HG02970 (cell line): Measurements from ENCODE around the gene JPT2.
"Not testable (repeated sequence)": the region's sequence is repeated elsewhere in the genome, so short reads cannot be mapped to it uniquely, and the experiment has no call there.

Source experiments
- ATAC-seq: cut with Tn5 transposase; IDR thresholded peaks from one replicate; pipeline ENCODE4 v1.9.1; 2021; ENCODE audit warnings: mild to moderate bottlenecking, moderate library complexity, moderate number of reproducible peaks; ENCODE audit not compliant: unreplicated experiment, low FRiP score

JPT2 gene

DNA sequence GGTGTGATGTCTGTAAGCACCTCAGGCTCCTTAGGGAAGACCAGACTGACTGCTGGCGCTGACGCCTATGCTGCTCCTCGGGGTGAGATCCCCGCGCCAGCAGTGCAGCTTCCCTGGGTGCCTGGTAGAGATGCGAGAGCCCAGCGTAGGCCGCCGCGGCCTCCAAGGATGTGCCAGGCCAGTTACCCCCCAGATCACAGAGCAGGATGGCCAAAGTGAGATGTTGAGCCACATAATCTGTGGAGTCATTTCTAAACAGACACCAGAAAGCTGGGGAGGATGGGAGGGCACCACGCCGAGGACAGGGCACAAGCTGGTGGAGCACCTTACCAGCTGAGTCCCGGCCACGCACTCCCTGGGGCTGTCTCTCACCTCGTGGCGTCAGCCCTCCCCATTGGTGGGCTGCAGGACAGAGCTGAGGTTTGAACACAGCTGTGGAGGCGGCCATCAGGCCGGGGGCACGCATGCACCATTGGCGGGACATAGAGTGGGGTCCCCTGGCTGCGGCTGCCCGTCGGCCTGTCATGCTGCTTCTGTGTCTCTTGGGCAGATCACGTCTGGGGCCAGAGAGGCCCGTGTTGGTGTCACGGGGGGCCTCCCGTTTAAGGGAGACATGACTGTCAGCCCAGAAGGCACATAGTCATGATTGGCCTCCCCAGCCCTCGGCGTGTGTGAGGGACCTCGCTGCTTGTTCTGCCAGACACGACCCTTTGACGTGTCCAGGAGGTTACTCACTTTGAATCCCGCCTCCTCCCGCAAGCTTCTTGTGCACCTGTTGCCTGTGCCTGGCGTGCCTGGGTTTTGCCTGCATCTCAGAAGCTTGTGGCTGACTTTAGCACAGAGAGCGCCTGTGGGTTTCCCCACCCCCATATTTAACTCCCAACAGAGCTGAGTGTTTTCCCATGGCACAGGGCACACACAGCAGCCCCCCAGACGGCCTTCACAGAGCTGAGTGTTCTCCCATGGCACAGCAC, 49.9 kb downstream of the JPT2 start:
- no peak for ATAC-seq

DNA sequence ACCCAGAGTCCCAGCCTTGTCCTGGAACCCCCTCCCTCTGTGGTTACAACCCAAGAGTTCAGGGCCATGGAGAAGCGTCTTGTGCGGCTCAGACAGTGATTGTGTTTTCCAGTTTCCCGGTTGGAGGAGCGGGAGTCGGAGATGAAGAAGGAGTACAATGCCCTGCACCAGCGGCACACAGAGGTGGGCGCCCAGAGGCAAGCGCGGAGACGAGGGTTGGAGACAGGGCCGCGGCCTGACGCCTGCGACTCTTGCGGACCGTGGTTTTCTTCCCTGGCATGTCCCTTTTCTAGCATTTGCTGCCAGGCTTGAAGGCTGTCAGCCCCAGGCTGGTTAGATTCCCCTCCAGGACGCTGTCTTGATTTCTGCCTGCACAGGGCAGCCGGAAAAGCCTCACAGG, 50.9 kb downstream of the JPT2 start:
- ATAC-seq: no peak

DNA sequence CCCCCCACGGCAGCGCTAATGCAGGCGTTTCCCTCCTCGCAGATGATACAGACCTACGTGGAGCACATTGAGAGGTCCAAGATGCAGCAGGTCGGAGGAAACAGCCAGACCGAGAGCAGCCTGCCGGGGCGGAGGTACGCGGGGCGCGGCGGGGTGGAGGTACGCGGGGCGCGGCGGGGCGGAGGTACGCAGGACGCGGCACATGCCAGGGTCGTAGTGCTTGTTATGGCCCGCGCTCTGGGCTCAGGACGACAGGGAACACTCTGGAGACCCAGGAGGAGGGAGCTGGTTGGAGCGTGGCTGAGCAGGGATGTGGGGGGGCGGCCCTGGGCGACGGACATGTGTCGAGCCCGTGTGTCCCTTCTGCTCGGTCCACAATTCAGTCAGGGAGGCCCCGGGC, 51.4 kb downstream of the JPT2 start:
- ATAC-seq: no peak

DNA sequence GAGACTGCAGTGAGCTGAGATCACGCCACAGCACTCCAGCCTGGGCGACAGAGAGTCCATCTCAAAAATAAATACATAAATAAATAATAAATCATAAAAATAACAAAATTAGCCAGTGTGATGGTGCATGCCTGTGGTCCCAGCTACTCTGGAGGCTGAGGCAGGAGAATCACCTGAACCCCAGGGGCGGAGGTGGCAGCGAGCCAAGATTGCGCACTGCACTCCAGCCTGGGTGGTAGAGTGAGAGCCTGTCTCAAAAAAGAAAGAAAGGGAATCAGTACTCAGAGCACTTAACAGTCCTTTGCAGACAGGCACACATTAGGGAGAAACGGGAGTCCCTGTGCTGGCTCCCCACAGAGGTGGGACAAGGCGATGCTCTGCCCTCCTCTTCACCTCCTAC, 53.0 kb downstream of the JPT2 start:
- ATAC-seq: no peak

DNA sequence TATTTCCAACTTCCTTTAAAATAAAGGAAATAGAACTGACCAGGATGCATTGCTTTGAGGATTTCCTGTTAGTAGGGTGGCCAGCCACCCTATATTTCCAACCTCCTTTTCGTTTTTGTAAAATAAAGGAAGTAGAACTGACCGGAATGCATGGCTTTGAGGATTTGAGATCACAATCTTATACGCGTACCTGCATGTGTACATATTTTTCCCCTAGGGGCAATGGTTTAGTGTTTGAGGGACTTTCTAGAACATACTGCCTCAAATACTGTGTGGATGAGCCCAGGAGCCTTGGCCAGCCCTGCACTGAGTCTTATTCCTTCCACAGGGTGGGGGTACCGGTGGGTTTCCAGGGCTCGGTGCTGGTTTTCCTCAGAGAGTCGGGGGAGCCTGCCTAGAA, 53.5 kb downstream of the JPT2 start:
- ATAC-seq: no peak

DNA sequence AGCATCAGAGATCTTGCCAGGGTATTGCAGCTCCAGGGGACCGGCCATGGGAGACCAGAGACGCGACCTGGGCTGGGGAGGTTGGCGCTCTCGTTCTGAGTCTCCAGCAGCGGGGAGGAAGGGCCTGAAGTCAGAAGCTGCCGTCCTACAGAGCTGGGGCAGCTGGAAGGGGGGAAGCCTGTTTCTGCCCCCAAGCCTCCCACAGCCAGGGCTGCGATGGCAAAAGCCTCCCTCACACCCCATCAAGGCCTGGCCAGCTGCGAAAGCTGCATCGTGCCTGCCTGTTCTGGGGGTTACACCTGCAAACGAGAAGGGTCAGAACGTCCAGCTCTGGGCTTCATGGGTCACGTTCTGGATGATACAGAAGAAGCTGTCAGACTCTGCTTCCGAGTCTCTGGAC, 54.0 kb downstream of the JPT2 start:
- no peak for ATAC-seq

DNA sequence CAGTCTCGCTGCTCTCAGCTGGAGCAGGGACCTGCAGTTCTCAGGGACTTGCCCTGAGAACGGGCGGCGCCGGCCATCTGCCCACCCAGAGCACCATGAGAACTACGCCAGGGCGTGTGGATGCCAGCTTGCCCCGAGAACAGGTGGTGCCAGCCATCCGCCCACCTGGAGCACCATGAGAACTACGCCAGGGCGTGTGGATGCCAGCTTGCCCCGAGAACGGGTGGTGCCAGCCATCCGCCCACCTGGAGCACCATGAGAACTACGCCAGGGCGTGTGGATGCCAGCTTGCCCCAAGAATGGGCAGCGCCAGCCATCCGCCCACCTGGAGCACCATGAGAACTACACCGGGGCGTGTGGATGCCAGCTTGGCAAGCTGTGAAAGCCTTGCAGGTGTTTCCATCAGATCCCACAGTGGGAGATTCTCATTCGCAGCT, 54.5 kb downstream of the JPT2 start:
- not testable (repeated sequence) for ATAC-seq

DNA sequence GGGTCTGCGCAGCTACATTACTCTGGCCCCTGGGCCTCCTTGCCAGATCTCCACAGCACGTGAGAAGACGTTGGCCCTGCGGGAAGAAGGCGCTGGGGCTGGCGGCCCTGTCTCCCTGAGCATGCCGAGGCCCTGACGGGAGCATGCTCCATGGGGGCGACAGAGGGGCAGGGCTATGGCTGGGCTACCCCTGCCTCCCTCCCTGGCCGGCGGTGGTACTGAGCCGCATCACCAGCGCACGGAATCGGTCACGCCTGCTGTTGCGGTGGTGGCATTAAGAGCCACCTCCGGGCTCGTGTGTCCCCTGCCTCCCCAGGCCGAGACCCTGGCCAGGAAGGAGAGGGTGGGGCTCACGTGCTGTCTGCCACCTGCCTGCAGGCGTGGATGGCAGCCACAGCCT, 56.0 kb downstream of the JPT2 start:
- ATAC-seq: no peak

DNA sequence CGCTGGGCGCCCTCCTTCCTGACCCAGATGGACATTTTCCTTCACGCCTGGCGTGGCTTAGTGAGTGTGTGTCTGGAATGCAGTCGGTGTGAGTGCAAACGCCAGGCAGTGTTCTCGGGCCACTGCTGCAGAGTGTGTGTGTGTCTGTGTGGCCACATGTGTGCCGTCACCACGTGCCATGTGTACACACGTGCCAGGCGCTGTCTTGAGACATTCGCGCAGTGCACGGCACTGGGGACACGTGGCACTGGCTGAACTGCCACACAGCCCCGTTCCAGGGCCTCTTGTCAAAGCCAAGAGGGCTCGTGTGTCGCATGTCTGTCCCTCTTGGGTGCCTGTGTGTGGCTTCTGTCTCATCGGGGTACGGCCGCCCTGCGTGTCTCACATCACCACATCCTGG, 56.7 kb downstream of the JPT2 start:
- ATAC-seq: no peak

DNA sequence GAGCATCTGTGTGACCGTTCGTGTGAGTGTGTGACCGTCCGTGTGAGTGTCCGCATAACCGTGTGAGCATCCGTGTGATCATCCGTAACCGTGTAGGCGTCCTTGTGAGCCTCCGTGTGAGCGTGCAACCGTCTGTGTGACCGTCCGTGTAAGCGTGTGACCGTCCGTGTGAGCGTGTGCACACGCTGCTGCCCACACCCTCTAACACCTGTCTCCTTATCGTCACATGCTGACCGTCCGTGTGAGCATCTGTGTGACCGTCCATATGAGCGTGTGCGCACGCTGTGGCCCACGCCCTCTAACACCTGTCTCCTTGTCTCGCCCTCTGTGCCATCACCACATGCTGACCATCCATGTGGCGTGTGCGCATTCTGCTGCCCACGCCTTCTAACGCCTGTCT, 62.2 kb downstream of the JPT2 start:
- ATAC-seq: no peak

DNA sequence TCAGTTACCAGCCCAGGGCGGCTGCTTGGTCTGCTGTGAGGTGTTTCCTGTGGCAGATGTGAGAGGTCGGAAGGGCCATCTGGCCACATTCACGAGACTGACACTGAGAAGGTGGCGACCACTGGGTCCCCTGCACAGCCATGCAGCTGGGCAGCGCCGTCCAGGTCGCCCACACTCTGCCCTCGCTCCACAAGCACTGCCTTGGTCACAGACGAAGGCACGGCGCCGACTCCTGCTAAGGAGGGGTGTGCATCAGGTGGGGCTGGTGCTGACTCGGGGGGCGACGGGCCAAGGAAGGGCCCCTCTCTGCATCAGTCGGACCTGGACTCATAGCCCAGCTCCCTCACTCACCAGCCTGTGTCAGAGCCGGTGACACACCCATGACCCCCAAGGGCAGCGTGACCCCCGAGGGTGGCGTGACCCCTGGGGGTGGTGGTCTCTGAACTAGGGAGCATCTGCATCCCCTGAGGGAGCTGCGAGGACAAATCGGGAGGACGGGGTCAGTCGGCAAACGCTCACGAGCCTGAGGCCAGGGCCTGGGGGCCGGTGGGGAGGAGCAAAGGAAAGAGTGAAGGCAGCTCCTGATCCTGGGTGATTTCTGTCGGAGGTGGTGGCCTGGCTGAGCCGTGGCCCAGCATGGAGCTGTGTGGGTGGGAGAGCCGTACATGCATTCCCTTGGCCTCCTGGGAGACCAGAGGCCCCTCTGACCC, 62.9 kb downstream of the JPT2 start:
- ATAC-seq: no peak

DNA sequence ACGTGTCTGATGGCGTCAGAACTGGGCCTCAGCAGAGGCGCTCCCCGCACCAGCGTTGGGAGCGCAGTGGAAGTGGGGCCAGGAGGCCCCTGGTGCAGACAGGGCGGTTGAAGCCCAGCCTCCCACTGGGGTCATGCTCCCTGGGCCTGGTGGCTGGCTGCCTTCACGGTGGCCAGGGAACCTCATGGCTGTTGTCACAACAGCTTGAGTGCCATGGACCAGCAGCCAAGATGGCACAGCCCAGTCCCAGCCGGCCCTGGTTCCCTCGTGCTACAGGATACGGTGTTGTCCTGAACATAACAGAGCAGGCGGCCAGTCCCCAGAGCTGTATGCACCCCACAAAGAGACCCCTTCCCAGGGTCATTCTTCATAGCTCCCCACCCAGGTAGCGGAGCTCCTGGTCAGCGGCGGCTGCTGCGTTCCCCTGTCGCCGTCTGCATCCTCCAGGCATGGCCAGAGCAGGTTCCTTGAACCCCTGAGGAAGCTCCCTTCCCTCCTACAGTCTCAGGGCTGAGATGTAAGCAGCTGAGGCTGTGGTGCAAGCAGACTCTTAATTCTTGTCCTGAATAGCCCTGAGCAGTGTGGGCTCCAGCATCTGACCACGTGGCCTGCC, 63.6 kb downstream of the JPT2 start:
- ATAC-seq: no peak

DNA sequence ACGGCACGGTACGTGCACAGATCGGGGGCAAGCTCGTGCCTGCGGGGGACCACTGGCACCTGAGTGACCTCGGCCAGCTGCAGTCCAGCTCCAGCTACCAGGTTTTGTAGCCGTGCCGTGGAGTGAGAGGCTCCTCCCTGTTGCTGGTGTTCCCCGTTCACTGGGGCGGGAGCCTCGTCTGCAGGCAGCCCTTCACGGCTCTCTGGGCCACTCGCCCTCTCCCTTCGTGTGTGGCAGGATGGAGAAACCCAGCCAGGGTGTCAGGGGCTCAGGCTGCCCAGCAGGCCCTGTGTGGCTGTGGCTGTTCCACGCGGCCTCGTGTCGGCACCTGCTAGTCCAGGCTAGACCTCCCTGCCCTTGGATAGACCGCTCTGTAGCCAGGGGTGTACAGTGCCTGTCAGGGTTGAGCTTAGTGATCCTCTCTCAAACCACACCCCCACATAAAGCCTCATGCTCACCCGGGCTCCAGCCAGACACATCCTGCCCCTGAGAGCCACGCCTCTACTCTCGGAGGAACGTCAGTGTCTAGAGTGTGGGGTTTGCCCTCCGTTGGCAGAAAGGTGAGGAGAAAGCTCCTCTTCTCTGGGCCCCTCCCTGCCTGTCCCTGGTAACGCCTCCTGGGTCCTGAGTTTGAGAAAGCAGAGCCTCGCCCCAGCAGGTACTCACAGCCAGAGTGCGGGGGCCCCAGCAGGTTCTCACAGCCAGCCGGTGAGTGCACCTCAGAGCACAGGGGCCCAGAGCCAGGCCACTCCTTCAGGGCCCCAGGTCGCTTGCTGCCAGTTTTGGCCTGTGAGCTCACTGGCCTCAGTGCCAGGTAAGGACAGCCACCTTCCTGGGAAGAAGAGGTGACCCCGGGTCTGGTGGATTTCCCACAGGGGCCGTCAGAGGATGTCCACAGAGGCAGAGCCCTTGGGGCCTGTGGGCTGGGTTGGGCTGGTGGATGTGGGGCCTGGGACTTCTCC, 65.6 kb downstream of the JPT2 start:
- no peak for ATAC-seq

DNA sequence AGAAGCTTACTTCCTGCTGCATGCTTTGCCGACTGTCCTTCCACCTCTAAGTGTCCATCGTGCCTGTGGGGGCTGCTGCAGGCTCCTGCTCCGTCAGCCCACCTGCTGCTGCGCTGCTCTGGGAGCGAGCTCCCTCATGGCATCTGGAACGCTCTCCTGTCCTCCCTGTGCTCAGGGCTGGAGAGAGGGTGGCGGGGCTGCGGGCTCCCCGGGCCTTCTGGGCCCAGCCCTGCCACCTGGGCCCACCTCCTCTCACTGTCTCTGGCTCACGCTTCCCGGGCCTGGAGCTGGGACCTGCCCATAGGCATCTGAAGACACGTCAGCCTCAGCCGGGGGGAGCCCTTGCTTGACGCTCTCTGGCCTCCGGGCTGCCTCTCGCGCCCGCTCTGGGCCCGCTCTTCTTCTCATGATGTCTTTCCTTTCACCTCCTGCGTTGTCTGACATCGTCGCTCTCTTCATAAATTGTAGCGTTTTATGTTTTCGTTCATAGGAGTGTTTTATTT, 66.3 kb downstream of the JPT2 start:
- ATAC-seq: no peak

DNA sequence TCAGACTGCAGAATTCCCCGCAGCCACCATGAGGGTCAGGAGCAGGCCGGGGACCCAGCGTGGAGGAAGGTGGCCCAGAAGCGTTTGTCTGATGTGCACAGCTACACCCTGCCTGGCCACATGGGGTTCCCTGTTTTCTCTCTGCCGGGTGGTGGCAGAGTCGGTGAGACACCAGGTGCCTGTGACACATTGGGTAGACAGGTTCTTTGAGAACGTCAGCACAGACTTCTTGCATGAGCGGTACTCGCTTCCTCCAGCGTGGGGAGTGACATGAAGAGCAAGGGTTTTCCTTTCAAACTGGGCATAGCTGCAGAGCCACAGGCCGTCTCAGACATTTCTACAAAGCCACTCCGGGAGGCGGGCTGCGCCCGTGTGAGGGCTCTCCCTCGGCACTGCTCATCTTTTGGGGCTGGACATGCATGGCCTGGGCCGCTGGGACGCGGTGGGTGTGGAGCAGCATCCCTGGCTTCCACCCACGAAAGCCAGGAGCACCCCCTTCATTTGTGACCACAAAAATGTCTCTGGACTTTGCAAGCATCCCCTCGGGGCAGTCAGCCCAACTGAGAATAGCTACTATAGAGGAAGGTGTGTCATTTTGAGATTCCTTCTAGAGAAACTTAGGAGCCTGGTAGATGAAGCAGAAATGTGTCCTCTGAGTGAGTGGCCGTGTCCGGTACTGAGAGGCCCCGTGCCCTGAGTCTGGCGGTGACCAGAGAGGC, 67.3 kb downstream of the JPT2 start:
- no peak for ATAC-seq

DNA sequence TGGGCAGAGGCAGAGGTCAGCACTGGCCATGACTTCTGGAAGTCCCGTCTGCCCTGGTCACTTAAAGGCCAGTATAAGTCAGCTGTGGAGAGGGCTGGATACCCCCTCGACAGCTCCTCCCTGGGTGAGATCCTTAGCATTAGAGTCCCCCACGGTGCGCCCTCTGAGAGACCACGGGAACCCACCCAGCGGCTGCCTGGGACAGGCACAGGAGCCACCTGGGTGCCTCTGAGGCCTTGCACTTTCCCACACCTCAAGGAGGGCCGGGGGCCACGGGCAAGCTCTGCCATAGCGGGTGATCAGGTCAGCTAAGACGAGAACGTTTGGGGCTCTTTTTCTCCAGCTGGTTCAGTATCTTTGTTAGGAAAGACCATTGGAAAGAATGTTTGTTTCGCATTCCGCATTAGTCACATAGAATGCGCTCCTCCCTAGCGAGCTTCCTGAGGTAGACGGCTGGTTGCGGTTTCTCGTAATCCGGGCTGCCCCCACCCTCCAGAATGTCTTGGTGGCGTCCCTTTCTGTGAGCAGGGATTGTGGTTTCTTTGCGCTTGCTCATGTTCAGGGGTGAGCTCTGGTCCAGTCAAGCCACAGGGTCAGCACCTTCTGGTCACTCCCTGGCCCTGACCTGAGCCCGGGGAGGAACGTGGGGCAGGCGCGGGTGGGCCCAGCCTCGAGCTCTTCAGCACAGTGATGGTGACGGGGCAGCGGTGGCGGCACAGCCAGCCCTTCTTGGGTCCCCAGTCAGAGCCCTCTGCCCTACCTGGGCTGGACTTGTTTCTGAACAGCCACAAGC, 68.0 kb downstream of the JPT2 start:
- ATAC-seq: no peak

DNA sequence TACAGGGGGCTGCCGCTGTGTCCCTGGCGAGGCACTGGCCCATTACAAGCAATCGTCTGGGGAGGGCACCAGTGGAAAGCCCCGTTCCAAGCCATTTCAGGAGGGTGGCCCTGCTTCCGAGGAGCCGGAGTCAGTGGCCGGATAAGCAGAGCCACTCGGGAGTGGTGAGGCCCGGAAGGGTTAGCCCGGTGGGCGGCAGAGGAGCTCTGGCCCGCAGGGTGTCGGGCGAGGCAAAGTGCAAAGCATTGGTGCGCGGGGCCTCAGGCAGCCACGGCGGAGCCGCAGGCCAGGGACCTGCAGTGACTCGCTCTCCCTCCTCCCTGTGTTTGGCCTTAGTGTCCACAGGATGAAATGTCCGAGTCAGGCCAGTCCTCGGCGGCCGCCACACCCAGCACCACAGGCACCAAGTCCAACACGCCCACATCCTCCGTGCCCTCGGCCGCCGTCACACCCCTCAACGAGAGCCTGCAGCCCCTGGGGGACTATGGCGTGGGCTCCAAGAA, 68.7 kb downstream of the JPT2 start:
- ATAC-seq: no peak

DNA sequence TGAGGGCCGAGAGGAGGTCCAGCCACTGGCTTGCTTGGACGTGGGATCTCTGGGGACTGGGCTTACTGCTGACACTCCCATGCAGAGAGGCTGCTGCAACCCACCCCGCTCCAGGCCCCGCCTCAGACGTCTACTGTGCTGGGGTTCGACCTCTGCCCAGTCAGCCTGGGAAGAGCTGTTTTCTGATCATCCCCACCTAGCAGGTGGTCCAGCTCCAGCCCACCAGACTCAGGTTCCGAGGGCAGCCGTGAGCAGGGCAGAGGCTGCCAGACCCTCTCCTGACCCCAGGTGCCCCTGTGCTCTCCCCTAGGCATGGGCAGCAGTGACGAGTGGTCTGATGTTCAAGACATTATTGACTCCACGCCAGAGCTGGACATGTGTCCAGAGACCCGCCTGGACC, 69.9 kb downstream of the JPT2 start:
- ATAC-seq: no peak
